Measurements from ENCODE around the gene TRPC6. TPM values are rescaled to one million over a fixed set of nuclear protein-coding genes. Genes with fewer than 3 reads are reported as not detected.

TRPC6 gene
- total RNA-seq, 1 donor from 2014 or later, result 5.6 TPM

DNA sequence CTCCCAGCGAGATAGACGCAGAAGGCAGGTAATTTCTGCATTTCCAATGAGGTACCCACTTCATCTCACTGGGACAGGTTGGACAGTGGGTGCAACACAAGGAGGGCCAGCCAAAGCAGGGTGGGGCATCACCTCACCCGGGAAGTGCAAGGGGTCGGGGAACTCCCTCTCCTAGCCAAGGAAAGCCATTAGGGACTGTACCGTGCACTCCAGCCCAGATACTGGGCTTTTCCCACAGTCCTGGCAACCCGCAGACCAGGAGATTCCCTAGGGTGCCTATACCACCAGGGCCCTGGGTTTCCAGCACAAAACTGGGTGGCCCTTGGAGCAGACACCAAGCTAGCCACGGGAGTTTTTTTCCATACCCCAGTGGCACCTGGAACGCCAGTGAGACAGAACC is 17.2 kb downstream of the TRPC6 start:
- DNase-seq (ENCODE audit: extremely low spot score in 2 of 2), result no peak
- Histone ChIP-seq H3K36me3 (no peaks in the 10 kb centered on the region), H3K4me1 (no peaks in the 10 kb centered on the region), H3K27me3 (no peaks in the 10 kb centered on the region), H3K27ac (no peak overlapping the region), H3K4me3 (no peak overlapping the region), H3K9me3 (no peaks in the 10 kb centered on the region)
- intact Hi-C loops (cut with DNase I), result no loop called here
- no peak for TF ChIP-seq POLR2A (IDR thresholded peaks at IDR 0.05)
- TF ChIP-seq CTCF (IDR thresholded peaks at IDR 0.05), result no peak
- no peak for TF ChIP-seq POLR2AphosphoS5 (IDR thresholded peaks at IDR 0.05; ENCODE audit: insufficient read depth in 1 of 2, low read depth in 1 of 2)

DNA sequence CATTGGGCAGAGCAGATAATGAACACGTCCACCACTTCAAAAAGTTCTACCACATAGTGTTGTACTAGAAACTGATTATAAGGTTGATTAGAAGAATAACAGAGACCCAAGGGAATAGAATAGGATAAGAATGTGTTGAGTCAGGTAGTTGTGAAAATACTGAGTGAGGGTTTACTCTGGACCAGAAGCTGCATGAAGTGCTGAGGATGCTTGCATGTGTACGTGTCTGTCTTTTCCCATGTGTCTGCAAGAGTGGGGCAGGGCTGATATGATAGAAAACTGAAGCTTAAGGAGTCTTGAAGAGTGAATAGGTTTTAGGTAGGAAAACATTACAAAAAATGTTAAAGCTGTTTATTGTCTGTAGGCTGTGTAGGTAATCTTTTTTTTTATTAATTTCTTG is 20.6 kb downstream of the TRPC6 start:
- Histone ChIP-seq H3K36me3 (no peaks in the 10 kb centered on the region), H3K4me3 (no peak overlapping the region), H3K4me1 (no peaks in the 10 kb centered on the region), H3K27me3 (no peaks in the 10 kb centered on the region), H3K27ac (no peak overlapping the region), H3K9me3 (no peaks in the 10 kb centered on the region)
- intact Hi-C loops (cut with DNase I), result no loop called here
- DNase-seq (ENCODE audit: extremely low spot score in 2 of 2), result no peak
- TF ChIP-seq POLR2AphosphoS5 (IDR thresholded peaks at IDR 0.05; ENCODE audit: insufficient read depth in 1 of 2, low read depth in 1 of 2) (no peak), CTCF (IDR thresholded peaks at IDR 0.05) (no peak), POLR2A (IDR thresholded peaks at IDR 0.05) (no peak)

GRCh38 chr11:101555366-101555765 is 28.4 kb downstream of the TRPC6 start:
- Histone ChIP-seq H3K9me3 (no peaks in the 10 kb centered on the region), H3K4me3 (no peak overlapping the region), H3K27ac (no peak overlapping the region), H3K36me3 (no peaks in the 10 kb centered on the region), H3K4me1 (no peaks in the 10 kb centered on the region), H3K27me3 (no peaks in the 10 kb centered on the region)
- DNase-seq (ENCODE audit: extremely low spot score in 2 of 2), result no peak
- no peak for TF ChIP-seq POLR2AphosphoS5 (IDR thresholded peaks at IDR 0.05; ENCODE audit: insufficient read depth in 1 of 2, low read depth in 1 of 2)
- no peak for TF ChIP-seq CTCF (IDR thresholded peaks at IDR 0.05)
- no peak for TF ChIP-seq POLR2A (IDR thresholded peaks at IDR 0.05)
- intact Hi-C loops (cut with DNase I), result no loop called here

GRCh38 chr11:101553891-101554292 is 29.9 kb downstream of the TRPC6 start:
- no peak for DNase-seq (ENCODE audit: extremely low spot score in 2 of 2)
- H3K27ac ChIP-seq, result no peak overlapping the region
- TF ChIP-seq CTCF (IDR thresholded peaks at IDR 0.05) (no peak), POLR2AphosphoS5 (IDR thresholded peaks at IDR 0.05; ENCODE audit: insufficient read depth in 1 of 2, low read depth in 1 of 2) (no peak), POLR2A (IDR thresholded peaks at IDR 0.05) (no peak)
- no peaks in the 10 kb centered on the region for H3K36me3 ChIP-seq
- intact Hi-C loops (cut with DNase I), result no loop called here
- no peaks in the 10 kb centered on the region for H3K4me1 ChIP-seq
- no peaks in the 10 kb centered on the region for H3K27me3 ChIP-seq
- H3K4me3 ChIP-seq, result no peak overlapping the region
- H3K9me3 ChIP-seq, result no peaks in the 10 kb centered on the region

DNA sequence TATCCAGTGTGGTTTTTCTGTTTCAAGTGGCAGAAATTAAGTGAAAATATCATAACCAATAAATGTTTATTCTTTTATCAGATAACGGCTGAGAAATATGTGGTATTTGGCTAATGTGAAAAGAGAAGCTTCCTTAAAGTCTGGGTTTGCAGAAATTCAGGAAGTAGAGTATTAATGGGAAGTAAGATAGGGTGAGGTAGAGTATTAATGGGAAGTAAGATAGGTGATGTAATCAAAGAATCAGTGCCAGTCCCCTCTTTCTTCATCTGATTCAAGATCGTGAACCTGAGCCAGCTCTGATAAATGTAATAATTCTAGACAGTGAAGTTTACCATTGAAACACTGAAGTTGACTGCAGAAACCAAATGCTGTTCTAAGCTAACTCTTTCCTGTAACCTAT is 30.9 kb downstream of the TRPC6 start:
- H3K4me1 ChIP-seq, result no peaks in the 10 kb centered on the region
- no peak for DNase-seq (ENCODE audit: extremely low spot score in 2 of 2)
- no peaks in the 10 kb centered on the region for H3K9me3 ChIP-seq
- no peak overlapping the region for H3K27ac ChIP-seq
- intact Hi-C loops (cut with DNase I), result no loop called here
- no peaks in the 10 kb centered on the region for H3K27me3 ChIP-seq
- no peak for TF ChIP-seq POLR2AphosphoS5 (IDR thresholded peaks at IDR 0.05; ENCODE audit: insufficient read depth in 1 of 2, low read depth in 1 of 2)
- no peak for TF ChIP-seq POLR2A (IDR thresholded peaks at IDR 0.05)
- no peak for TF ChIP-seq CTCF (IDR thresholded peaks at IDR 0.05)
- H3K4me3 ChIP-seq, result no peak overlapping the region
- H3K36me3 ChIP-seq, result no peaks in the 10 kb centered on the region

All from vagina (tissue), 2 donors.